Measurements from ENCODE around the gene RGSL1. TPM values are rescaled to one million over a fixed set of nuclear protein-coding genes. Genes with fewer than 3 reads are reported as not detected.
"Not testable (repeated sequence)": the region's sequence is repeated elsewhere in the genome, so short reads cannot be mapped to it uniquely, and the experiment has no call there.

The RGSL1 gene
- total RNA-seq, 1 donor: not detected

DNA sequence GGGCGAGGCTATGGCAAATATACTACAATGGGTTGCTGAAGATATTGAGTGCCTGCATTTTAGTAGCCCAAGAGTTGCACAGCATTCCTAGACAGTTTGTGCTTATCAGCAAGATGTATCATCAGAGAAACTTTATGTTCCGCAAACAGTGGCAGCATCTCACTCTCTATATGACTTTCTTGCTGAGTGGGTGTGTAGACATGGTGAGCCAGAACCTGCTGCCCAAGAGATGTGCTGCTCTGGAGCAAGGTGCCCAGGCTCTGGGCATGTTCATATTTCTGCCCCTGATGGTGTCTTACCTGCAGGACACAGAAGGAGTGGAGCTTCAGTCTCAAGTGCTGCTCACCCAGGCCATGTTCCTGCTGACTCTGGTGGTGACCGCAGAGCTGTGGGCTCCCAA, 8.2 kb upstream of the RGSL1 start:
- no peak overlapping the region for H3K4me3 ChIP-seq (ENCODE audit: low read depth, low read length)
- no peak for DNase-seq (ENCODE audit: low read depth)
- TF ChIP-seq, protein P1, sequence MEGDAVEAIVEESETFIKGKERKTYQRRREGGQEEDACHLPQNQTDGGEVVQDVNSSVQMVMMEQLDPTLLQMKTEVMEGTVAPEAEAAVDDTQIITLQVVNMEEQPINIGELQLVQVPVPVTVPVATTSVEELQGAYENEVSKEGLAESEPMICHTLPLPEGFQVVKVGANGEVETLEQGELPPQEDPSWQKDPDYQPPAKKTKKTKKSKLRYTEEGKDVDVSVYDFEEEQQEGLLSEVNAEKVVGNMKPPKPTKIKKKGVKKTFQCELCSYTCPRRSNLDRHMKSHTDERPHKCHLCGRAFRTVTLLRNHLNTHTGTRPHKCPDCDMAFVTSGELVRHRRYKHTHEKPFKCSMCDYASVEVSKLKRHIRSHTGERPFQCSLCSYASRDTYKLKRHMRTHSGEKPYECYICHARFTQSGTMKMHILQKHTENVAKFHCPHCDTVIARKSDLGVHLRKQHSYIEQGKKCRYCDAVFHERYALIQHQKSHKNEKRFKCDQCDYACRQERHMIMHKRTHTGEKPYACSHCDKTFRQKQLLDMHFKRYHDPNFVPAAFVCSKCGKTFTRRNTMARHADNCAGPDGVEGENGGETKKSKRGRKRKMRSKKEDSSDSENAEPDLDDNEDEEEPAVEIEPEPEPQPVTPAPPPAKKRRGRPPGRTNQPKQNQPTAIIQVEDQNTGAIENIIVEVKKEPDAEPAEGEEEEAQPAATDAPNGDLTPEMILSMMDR (IDR thresholded peaks at IDR 0.05; ENCODE audit: insufficient read depth, low read length): no peak

GRCh38 chr1:182442333-182442732, 7.6 kb upstream of the RGSL1 start:
- TF ChIP-seq, protein P1 (IDR thresholded peaks at IDR 0.05; ENCODE audit: insufficient read depth, low read length): no peak
- no peak overlapping the region for H3K4me3 ChIP-seq (ENCODE audit: low read depth, low read length)
- DNase-seq (ENCODE audit: low read depth): no peak

GRCh38 chr1:182444497-182444896, 5.4 kb upstream of the RGSL1 start:
- H3K4me3 ChIP-seq (ENCODE audit: low read depth, low read length): no peak overlapping the region
- TF ChIP-seq, protein P1 (IDR thresholded peaks at IDR 0.05; ENCODE audit: insufficient read depth, low read length): no peak
- no peak for DNase-seq (ENCODE audit: low read depth)

- DNase-seq (ENCODE audit: low read depth): peak; percentile 64
- H3K4me3 ChIP-seq (ENCODE audit: low read depth, low read length): no peak overlapping the region
- TF ChIP-seq, protein P1 (IDR thresholded peaks at IDR 0.05; ENCODE audit: insufficient read depth, low read length): peak; percentile 63
Measured at GRCh38 chr1:182446033-182446669, 3.8 kb upstream of the RGSL1 start.

GRCh38 chr1:182447124-182447523, 2.8 kb upstream of the RGSL1 start:
- H3K4me3 ChIP-seq (ENCODE audit: low read depth, low read length); DNase-seq (ENCODE audit: low read depth): not testable (repeated sequence)

DNA sequence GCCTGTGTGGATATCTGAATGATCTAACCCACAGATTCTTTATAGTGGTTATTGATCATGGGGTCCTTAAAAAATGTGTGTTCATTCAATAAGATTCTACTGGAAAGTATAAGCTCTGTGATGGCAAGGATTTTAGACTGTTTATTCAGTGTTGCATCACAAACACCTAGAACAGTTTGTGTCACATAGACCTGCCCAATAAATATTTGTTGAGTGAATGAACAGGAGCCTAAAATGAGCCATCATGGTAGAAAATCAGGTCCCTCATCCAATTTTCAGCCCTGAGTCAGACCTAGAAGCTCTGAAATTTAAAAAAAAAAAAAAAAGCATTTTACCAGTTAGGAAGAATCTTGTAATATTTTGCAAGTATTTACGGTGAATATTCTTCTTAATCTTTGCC, 2.3 kb upstream of the RGSL1 start:
- no peak for DNase-seq (ENCODE audit: low read depth)
- no peak overlapping the region for H3K4me3 ChIP-seq (ENCODE audit: low read depth, low read length)
- TF ChIP-seq, protein P1 (IDR thresholded peaks at IDR 0.05; ENCODE audit: insufficient read depth, low read length): no peak

GRCh38 chr1:182453631-182454030, 3.7 kb downstream of the RGSL1 start:
- TF ChIP-seq, protein P1 (IDR thresholded peaks at IDR 0.05; ENCODE audit: insufficient read depth, low read length): no peak
- no peak overlapping the region for H3K4me3 ChIP-seq (ENCODE audit: low read depth, low read length)
- DNase-seq (ENCODE audit: low read depth): no peak
